GM21360 (cell line): ENCODE results near the gene GINS1.

ENCODE experiments used
- ATAC-seq: cut with Tn5 transposase; IDR thresholded peaks from one replicate; pipeline ENCODE4 v1.9.1; 2021; ENCODE audit warnings: mild to moderate bottlenecking, moderate library complexity; ENCODE audit not compliant: unreplicated experiment

The GINS1 gene

DNA sequence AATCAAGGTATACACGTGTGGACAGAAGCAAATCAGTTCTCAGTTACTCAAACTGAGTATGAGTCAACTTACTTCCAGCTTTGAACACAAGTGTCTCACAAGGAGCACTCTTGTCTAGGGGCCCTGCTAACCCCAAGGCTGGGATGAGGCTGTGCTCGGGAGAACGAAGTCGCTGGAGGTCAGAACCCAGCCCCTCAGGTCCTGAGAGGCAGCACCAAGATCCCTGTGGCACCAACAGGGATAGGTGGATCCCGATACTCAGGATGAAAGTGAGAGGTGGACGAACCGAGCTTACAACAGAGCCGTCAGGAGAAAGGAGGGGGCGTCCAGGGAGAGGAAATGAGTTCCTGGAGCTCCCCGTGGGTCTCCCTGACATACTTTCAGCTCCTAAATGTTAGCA, 85.7 kb downstream of the GINS1 start:
- ATAC-seq: no peak

DNA sequence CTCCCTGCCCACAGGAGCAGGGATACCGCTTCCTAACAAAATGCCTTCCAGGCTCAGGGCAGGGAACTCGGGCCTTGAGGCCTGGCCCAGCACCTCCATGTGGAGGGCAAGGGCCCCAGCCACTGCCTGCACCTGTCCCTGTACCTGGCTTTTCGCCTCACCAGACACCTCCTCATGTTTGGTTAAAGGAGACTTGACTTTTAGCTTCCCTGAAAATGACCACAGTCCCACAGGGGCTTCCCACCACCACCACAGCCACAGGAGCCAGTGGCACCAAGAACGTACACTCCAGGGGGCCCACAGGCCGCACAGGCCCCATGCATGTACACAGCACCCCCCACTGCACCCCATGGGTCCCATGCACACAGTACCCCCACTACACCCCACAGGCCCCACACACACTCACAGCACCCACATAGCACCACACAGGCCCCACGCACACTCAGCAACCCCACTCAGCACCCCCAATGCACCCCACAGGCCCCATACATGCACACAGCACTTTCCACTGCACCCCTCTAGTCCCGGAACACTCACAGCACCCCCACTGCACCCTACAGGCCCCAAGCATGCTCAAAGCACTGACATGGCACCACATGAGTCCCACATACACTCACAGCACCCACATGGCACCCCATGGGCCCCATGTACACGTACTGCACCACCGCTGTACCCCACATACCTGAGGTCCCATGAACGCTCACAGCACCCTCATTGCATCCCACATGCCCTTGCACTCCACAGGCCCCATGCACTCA, 86.5 kb downstream of the GINS1 start:
- ATAC-seq: no peak

DNA sequence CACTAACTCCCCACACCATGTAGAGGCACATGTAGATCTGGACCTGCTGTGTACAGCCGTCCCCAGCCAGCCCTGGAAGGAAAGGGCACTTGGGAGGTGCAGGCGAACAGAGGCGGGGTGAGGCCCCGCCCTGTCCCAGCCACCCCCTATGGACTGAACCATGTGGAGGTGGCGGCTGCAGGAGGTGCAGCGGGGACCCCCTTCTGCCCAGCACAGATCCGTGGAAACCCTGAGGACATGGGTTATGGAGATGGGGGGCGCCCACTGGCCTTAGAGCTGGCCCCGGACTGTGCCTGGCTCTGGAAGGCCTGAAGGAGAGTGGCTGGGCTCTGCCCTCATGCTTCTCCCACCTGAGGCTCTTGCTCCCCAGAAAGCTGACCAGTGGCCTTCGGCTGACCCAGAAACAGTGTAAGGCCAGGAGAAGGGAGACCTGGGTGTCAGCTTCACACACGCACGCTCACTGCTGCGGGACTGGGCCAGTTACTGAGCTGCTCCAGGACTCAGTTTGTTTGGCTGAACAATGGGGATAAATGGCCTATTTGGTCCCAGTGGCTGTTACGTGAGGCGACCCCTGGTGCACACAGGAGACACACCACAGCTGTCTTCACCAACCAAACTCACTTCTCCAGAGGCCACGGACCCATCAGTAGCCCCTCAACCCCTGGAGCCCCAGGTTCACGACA, 87.2 kb downstream of the GINS1 start:
- ATAC-seq: no peak

DNA sequence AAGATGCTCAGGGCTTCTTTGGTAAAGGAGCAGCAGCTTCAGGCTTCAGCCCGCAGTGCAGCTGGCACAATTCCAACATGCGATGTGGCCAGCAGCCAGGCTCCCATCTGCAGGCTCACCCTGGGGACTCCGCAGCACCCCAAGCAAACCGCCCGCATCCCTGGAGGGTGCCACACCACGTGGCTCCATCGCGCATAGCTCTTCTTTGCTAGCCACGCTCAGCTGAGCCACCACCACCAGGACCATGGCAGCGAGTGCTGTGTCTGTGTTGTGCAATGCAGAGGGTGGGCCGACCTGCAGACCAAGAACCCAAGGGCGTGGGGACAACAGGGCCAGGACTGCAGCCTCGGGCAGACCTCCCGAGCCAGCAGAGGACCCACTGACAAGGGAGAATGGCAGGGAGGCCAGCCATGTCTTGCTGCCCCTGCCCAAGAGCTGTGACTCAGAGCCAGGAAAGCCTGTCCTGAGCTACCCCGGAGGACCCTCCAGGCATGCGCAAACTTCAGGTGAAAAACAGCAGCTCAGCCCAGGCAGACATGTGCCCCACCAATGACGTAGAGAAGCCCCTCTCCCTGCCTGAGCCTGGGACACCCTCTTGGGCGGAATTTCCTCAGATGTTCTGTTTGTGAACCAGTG, 87.8 kb downstream of the GINS1 start:
- no peak for ATAC-seq

DNA sequence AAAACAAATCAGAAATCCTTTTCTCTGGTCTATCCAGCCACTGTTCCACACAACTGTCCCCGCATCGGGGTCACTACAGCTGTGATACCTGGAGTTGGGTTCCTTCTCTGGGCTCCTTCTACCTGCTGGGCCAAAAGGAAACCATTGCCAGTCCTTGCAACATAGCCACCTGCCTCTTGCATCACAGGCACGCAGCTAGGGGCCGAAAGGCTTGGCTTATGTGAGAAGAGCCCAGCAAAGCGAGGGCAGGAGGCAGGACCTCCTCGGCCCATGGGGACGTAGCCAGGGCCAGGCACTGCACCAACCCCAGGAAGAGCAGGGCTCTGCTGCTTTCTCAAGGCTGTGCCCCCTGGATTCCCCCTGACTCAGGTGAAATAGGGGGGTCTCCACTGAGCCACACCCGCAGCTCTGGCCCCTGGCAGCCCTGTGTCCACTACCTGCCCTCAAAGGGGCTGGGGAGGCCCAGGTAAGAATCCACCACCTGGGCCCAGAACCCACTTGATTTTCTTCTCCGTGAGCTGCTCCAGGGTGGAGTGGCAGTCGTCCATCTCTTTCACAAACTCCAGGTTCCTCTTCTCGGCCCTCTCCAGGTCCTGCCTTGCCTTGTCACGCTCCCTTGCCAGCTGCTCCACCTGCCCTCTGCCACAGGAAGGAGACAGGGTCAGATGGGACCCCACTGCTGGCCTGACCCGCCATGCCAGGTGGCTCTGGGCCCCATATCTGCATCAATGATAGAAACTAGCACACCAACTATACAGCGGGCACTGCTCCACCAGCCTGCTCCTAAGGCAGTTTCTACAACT, 88.9 kb downstream of the GINS1 start:
- no peak for ATAC-seq

DNA sequence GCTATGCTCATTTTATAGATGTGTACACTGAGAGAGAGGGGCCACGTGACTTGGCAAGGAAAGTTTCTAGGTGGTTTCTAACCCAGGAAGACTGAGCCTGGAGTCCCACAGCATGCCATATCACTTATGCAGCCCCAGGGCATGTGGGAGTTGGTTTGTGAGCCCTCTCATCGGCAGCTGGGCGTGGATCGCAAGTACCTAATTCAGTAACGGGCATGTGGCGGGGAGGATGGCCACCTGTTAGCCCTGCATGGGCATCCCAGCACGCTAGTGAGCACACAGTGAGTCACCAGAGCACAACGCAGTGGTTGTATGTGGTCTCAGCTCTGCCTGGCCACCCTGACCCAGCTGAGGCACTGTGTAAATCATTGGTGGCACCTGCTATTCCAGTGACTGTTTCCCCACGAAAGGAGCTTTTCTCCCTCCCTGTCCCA, 89.5 kb downstream of the GINS1 start:
- ATAC-seq: no peak

DNA sequence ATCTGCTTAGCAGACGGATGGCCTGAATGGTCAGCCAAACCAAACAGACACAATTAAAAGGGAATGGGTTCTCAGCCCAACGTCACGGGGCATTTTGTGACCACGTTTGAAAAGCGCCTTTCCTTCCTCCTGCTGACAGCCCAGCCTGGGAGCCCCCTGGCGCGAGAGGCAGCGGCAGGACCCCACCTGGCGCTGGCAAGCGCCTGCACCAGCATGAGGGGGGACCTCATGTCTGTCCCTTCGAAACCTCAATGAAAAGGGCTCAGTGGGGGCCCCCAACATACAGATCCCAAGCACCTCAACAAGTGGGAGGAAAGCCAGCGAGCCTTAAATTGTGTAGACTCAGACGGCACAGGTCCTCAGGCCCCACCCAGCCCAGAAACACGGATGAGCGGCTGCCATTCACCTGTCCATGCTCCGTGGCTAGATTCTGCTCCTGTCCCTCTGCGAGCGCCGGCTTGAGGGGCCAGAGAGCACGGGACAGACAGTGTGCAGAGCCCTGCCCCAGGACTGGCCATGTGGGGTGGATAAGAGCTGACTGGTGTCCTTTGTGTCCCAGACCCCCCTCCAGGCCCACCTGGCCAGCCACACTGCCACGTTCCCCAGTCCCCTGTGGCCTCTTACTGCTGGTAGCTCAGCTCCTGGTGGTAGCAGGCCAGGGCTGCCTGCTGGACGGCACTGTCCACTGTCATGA, 90.3 kb downstream of the GINS1 start:
- ATAC-seq: no peak
